K562 (cell line): ENCODE results near the gene MFF.

Source experiments
- ATF7 ChIP-seq: fragments of 450-650 bp; IDR thresholded peaks from 2 replicates; pipeline ENCODE4 v1.7.1; 2014; ENCODE audit warnings: mild to moderate bottlenecking, moderate library complexity
- BCL6 ChIP-seq: fragments of 250-450 bp; sonication (Bioruptor Pico); IDR thresholded peaks from 2 replicates; pipeline ENCODE4 v1.4.0; 2020
- ETV6 ChIP-seq, 3 experiments: fragments of 150-350 bp in 1 of 3; sonication (generic) in 1 of 3; formaldehyde crosslinking in 1 of 3; IDR thresholded peaks; 2 replicates each; pipeline versions ENCODE4 v1.6.1 to v1.8.0; 2014 to 2022; ENCODE audit warnings: borderline replicate concordance in 2 of 3, low read depth in 2 of 3, antibody characterized with exemption in 1 of 3, low read length in 1 of 3, mild to moderate bottlenecking in 1 of 3, missing genetic modification reagents in 1 of 3
- GATAD2A ChIP-seq: fragments of 450-650 bp; IDR thresholded peaks from 2 replicates; pipeline ENCODE4 v1.6.1; 2017
- GTF2F1 ChIP-seq: IDR thresholded peaks from 2 replicates; pipeline ENCODE4 v1.6.1; 2011; ENCODE audit warnings: low read depth, low read length, improper control_type of control experiment
- XRCC5 ChIP-seq: fragments of 200-400 bp; formaldehyde crosslinking; IDR thresholded peaks from 2 replicates; pipeline ENCODE4 v1.6.1; 2017; ENCODE audit warnings: low read depth, mild to moderate bottlenecking, low read length
- ZBTB33 ChIP-seq: sonication (generic); formaldehyde crosslinking; IDR thresholded peaks from 2 replicates; pipeline ENCODE4 v1.8.1; 2023; ENCODE audit warnings: mild to moderate bottlenecking, missing genetic modification reagents
- ZNF3 ChIP-seq: fragments of 250-450 bp; sonication (Bioruptor Pico); IDR thresholded peaks from 2 replicates; pipeline ENCODE4 v1.5.0; 2021; ENCODE audit warnings: mild to moderate bottlenecking, moderate library complexity
- ZNF696 ChIP-seq: fragments of 250-450 bp; sonication (Bioruptor Pico); conservative IDR thresholded peaks from 2 replicates; pipeline ENCODE4 v1.4.0; 2020; ENCODE audit warnings: mild to moderate bottlenecking, moderate library complexity
- TF ChIP-seq, protein P1 (sequence below), 3 experiments: IDR thresholded peaks in 2 of 3; conservative IDR thresholded peaks in 1 of 3; 2 replicates each; pipeline ENCODE4 v1.5.1; 2011 to 2012; ENCODE audit warnings: low read length in 3 of 3, mild to moderate bottlenecking in 3 of 3, control low read depth in 2 of 3, improper control_type of control experiment in 1 of 3, inconsistent platforms in 1 of 3, low read depth in 1 of 3, mixed read lengths in 1 of 3, moderate library complexity in 1 of 3; ENCODE audit not compliant: insufficient read depth in 2 of 3

DNA sequence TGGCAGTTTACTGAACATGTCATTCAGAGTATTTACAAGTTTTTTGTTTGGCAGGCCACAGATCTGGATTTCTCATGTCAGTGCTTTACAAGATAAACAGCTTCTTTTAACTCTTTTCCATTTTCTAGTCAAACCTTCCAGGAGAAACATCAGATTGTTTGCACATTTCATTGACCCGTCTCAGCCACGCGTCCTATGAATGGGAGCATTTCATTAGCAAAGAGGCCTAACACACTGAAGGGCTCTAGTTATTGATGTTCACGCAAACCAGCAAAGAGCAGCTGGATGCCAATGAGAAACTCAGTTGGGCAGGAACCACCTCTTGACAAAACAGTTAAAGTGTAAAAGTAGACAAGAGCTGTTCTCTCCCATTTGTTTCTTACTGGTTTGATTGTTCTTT, 29.2 kb upstream of the MFF start:
- no peak for TF ChIP-seq XRCC5
- TF ChIP-seq BCL6, result no peak
- TF ChIP-seq ETV6 (IDR thresholded peaks at IDR 0.05; ENCODE audit: borderline replicate concordance in 1 of 2, low read depth in 2 of 2, low read length in 1 of 2), result no peak
- no peak for TF ChIP-seq ETV6 (CRISPR knock-in tag; IDR thresholded peaks at IDR 0.05; ENCODE audit: borderline replicate concordance)
- no peak for TF ChIP-seq ZNF3
- no peak for TF ChIP-seq GATAD2A
- TF ChIP-seq, protein P1, sequence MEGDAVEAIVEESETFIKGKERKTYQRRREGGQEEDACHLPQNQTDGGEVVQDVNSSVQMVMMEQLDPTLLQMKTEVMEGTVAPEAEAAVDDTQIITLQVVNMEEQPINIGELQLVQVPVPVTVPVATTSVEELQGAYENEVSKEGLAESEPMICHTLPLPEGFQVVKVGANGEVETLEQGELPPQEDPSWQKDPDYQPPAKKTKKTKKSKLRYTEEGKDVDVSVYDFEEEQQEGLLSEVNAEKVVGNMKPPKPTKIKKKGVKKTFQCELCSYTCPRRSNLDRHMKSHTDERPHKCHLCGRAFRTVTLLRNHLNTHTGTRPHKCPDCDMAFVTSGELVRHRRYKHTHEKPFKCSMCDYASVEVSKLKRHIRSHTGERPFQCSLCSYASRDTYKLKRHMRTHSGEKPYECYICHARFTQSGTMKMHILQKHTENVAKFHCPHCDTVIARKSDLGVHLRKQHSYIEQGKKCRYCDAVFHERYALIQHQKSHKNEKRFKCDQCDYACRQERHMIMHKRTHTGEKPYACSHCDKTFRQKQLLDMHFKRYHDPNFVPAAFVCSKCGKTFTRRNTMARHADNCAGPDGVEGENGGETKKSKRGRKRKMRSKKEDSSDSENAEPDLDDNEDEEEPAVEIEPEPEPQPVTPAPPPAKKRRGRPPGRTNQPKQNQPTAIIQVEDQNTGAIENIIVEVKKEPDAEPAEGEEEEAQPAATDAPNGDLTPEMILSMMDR (IDR thresholded peaks at IDR 0.05 in 2 of 3, conservative IDR thresholded peaks at IDR 0.05 in 1 of 3; ENCODE audit: insufficient read depth in 2 of 3, low read depth in 1 of 3, low read length in 3 of 3), result no peak
- no peak for TF ChIP-seq ATF7
- no peak for TF ChIP-seq ZNF696 (CRISPR knock-in tag)
- no peak for TF ChIP-seq GTF2F1
- TF ChIP-seq ZBTB33 (CRISPR knock-in tag), result no peak
